Progenitor cell of endocrine pancreas (in vitro differentiated cells): ENCODE data around the gene PTPN13. TPM values are rescaled to one million over a fixed set of nuclear protein-coding genes. Genes with fewer than 3 reads are reported as not detected.

Experiments
- DNase-seq: peaks from one replicate; pipeline ENCODE4 v3.0.0; 2021; ENCODE audit warnings: low spot score; ENCODE audit not compliant: unreplicated experiment
- H3K27ac Mint-ChIP-seq: 2 replicates; pipeline ENCODE4 v1.8.0; 2021; ENCODE audit warnings: mild to moderate bottlenecking, moderate library complexity, mixed read lengths
- H3K27me3 Mint-ChIP-seq: 2 replicates; pipeline ENCODE4 v1.8.0; 2021; ENCODE audit warnings: mixed read lengths
- H3K36me3 Mint-ChIP-seq: 2 replicates; pipeline ENCODE4 v1.8.0; 2022; ENCODE audit warnings: mixed read lengths; ENCODE audit not compliant: insufficient read depth
- H3K4me1 Mint-ChIP-seq: 2 replicates; pipeline ENCODE4 v1.8.0; 2021; ENCODE audit warnings: low read depth, mixed read lengths
- H3K4me3 Mint-ChIP-seq: 2 replicates; pipeline ENCODE4 v1.8.0; 2021; ENCODE audit warnings: low read depth, mild to moderate bottlenecking, moderate library complexity, mixed read lengths
- H3K9me3 Mint-ChIP-seq: 2 replicates; pipeline ENCODE4 v1.8.0; 2021; ENCODE audit warnings: low read depth, mixed read lengths
- total RNA-seq: library from RNA; stranded (reverse); gene quantifications from 2 replicates; pipeline ENCODE4 v1.2.1, GENCODE V29; 2021
- TF ChIP-seq, protein P1 (sequence below): fragments of 200-600 bp; sonication (generic); IDR thresholded peaks from one replicate; pipeline ENCODE4 v1.5.0; 2021; ENCODE audit warnings: antibody characterized with exemption, mild to moderate bottlenecking; ENCODE audit not compliant: unreplicated experiment

PTPN13 gene
- total RNA-seq, 1 donor from 2014 or later: 63.1 TPM

DNA sequence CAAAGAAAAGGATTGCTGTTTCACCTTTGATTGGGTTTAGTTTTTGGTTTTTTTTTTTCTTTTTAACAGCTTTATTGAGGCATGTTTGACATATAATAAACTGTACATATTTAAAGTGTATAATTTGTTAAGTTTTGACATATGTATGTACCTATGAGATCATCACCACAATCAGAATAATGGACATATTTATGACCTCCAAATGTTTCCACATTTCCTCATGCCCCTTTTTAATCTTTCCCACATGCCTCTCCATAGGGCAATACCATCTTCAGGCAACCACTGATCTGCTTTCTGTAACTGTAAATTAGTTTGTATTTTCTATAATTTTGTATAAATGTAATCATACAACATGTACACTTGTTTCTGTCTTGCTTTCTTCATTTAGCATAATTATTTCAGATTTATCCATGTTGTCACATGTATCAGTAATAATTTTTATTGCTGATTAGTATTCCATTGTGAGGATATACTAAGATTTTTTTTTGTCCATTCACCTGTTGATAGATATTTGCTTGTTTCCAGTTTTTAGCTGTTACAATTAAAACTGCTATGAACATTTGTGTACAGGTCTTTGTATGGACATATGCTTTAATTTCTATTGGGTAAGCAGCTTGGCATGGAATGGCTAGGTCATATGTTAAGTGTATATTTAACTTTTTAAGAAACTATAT is 33.5 kb downstream of the PTPN13 start:
- H3K27me3 Mint-ChIP-seq: no peaks in the 10 kb centered on the region
- no peak overlapping the region for H3K4me3 Mint-ChIP-seq
- no peaks in the 10 kb centered on the region for H3K36me3 Mint-ChIP-seq
- peaks cover 19% of the 10 kb centered on the region for H3K4me1 Mint-ChIP-seq
- H3K9me3 Mint-ChIP-seq: no peaks in the 10 kb centered on the region
- DNase-seq: no peak
- no peak overlapping the region for H3K27ac Mint-ChIP-seq
- TF ChIP-seq, protein P1, sequence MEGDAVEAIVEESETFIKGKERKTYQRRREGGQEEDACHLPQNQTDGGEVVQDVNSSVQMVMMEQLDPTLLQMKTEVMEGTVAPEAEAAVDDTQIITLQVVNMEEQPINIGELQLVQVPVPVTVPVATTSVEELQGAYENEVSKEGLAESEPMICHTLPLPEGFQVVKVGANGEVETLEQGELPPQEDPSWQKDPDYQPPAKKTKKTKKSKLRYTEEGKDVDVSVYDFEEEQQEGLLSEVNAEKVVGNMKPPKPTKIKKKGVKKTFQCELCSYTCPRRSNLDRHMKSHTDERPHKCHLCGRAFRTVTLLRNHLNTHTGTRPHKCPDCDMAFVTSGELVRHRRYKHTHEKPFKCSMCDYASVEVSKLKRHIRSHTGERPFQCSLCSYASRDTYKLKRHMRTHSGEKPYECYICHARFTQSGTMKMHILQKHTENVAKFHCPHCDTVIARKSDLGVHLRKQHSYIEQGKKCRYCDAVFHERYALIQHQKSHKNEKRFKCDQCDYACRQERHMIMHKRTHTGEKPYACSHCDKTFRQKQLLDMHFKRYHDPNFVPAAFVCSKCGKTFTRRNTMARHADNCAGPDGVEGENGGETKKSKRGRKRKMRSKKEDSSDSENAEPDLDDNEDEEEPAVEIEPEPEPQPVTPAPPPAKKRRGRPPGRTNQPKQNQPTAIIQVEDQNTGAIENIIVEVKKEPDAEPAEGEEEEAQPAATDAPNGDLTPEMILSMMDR: no peak

- Mint-ChIP-seq H3K4me1 (peaks cover 28% of the 10 kb centered on the region), H3K36me3 (peaks cover 11% of the 10 kb centered on the region), H3K9me3 (no peaks in the 10 kb centered on the region), H3K27me3 (no peaks in the 10 kb centered on the region), H3K4me3 (no peak overlapping the region), H3K27ac (no peak overlapping the region)
- no peak for DNase-seq
- TF ChIP-seq, protein P1: no peak
Measured at GRCh38 chr4:86630629-86631028, 36.5 kb downstream of the PTPN13 start.

GRCh38 chr4:86631166-86631565 is 37.1 kb downstream of the PTPN13 start:
- no peak overlapping the region for H3K4me3 Mint-ChIP-seq
- H3K9me3 Mint-ChIP-seq: peaks cover 5% of the 10 kb centered on the region
- TF ChIP-seq, protein P1: no peak
- no peak for DNase-seq
- H3K4me1 Mint-ChIP-seq: peaks cover 23% of the 10 kb centered on the region
- peaks cover 15% of the 10 kb centered on the region for H3K36me3 Mint-ChIP-seq
- H3K27ac Mint-ChIP-seq: peak overlapping the region; percentile 54
- no peaks in the 10 kb centered on the region for H3K27me3 Mint-ChIP-seq

- Mint-ChIP-seq H3K4me1 (peaks cover 23% of the 10 kb centered on the region), H3K9me3 (peaks cover 9% of the 10 kb centered on the region)
- TF ChIP-seq, protein P1: no peak
Measured at GRCh38 chr4:86633854-86634253, 39.7 kb downstream of the PTPN13 start.

GRCh38 chr4:86640469-86640868 is 46.4 kb downstream of the PTPN13 start:
- TF ChIP-seq, protein P1: no peak
- DNase-seq: no peak
- Mint-ChIP-seq H3K36me3 (peaks cover 25% of the 10 kb centered on the region), H3K4me1 (peaks cover 8% of the 10 kb centered on the region), H3K9me3 (peaks cover 13% of the 10 kb centered on the region), H3K27me3 (no peaks in the 10 kb centered on the region), H3K27ac (no peak overlapping the region), H3K4me3 (no peak overlapping the region)

More at GRCh38 chr4:86633854-86634253, 39.7 kb downstream of the PTPN13 start:
- Mint-ChIP-seq H3K27me3 (no peaks in the 10 kb centered on the region), H3K27ac (no peak overlapping the region), H3K4me3 (no peak overlapping the region), H3K36me3 (peaks cover 27% of the 10 kb centered on the region)
- no peak for DNase-seq
